ENCODE measurements around the gene TUBB8.
A peak's percentile ranks its signal among the peaks of the same experiment; 100 is the strongest.
"Not testable (repeated sequence)": the region's sequence is repeated elsewhere in the genome, so short reads cannot be mapped to it uniquely, and the experiment has no call there.

TUBB8 gene

GRCh38 chr10:48996-49395, at the start of gene TUBB8:
Gene TUBB8 (minus strand): TSS chr10:49296. CDS start chr10:49238, 58 bp downstream.
- no peak for DNase-seq (ENCODE audit: low read depth in 3 of 3, low spot score in 1 of 3)

DNA sequence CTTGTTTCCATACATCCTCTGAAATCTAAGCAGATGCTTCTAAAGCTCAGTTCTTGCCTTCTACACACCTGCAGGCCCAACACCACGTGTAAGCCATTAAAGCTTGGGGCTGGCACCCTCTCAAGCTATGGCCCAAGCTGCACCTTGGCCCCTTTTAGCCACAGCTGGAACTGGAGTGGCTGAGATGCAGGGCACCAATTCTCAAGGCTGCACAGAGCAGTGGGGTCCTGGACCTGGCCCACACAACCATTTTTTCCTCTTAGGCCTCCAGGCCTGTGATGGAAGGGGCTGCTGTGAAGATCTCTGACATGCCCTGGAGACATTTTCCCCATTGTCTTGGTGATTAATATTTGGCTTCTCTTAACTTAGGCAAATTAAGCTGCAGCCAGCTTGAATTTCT, 47.4 kb upstream of the TUBB8 start:
- no peak for DNase-seq (ENCODE audit: low read depth in 3 of 3, low spot score in 1 of 3)

DNA sequence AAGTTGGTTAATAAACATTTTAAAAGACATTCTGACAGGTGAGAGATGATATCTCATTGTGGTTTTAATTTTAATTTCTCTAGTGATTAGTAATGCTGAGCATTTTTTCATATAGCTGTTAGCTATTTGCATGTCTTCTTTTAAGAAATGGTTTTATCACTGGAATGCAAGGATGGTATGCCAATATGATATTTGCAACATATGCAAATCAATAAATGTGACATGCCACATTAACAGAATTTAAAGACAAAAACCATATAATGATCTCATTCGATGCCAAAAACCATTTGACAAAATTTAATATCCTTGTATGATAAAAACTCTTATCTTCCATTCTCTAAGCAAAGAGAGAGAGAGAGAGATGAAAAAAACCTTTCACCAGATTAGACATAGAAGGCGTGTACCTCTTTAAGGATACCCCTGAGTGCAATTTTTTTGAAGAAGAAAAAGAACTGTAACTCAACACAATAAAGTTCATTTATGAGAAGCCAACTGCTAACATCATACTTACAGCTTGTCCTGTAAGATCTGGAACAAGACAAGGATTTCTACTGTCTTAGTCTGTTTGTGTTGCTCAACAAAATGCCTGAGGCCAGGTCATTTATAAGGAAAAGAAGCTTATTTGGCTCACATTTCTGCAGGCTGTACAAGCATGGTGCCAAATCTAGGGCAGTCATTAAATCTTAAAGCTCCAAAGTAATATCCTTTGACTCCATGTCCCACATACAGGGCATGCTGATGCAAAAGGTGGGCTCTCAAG, 46.4 kb upstream of the TUBB8 start:
- no peak for DNase-seq (ENCODE audit: low read depth in 3 of 3, low spot score in 1 of 3)

- DNase-seq (ENCODE audit: low read depth in 3 of 3, low spot score in 1 of 3), result no peak
Measured at GRCh38 chr10:94613-95012, 45.5 kb upstream of the TUBB8 start.

DNA sequence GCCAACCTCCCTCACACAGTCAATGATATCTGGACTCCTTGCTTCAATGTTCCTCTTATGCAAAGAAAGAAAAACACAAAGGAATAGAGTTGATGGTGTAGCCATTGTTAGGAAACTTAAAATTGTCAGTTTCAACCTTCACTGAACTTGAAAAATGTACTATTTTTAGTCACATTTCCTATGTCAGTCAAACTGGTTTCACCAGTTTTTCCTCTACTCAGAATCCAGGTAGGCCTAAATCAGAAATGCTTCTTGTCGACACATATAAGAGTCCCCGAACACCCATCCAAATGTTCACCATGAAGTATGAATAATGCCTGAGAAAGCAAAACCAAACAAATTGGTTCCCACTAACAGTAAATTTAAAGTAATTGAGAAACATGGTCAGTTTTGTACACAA, 43.8 kb upstream of the TUBB8 start:
- DNase-seq (ENCODE audit: low read depth in 3 of 3, low spot score in 1 of 3), result no peak

DNA sequence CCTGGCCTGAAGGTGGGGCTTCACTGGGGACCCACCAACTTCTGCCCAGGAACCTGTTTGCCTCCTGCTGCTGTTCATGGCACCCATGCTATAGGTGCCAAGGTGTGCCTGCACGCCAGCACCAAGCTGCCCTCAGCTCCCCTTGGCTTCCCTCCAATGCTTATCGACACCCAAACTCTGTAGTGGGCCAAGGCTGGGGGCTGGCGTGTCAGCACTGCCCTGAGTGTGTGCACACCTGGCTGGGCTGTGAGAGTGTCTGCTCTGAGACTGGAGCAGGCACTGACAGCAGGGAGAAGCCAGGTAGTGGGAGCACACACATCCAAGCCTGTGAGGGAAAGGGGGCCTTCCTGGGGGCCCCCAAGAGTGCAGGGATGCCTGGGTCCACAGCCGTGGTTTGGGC, 43.1 kb upstream of the TUBB8 start:
- DNase-seq (ENCODE audit: low read depth in 3 of 3, low spot score in 1 of 3), result no peak

GRCh38 chr10:91313-91712, 42.2 kb upstream of the TUBB8 start:
- DNase-seq (ENCODE audit: low read depth in 3 of 3, low spot score in 1 of 3), result no peak

- no peak for DNase-seq (ENCODE audit: low read depth in 3 of 3, low spot score in 1 of 3)
Measured at GRCh38 chr10:90161-90560, 41.1 kb upstream of the TUBB8 start.

DNA sequence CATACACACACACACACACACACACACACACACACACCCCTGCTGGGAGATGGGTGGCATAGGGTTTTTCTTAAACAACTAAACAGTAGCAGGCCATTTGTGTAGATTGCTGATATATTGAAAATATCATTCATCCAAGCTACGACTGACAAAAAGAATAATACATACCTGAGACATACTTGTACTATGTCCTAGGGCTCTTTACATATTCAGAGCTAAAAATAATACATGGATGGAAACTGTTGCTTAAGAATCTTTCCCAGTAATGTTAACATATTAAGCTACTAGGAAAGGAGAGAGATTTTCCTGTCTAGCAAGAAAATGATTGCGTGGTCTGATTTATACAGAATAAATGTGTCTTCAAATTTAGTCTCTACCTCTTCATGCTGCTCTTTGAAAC, 40.2 kb upstream of the TUBB8 start:
- DNase-seq (ENCODE audit: low read depth in 3 of 3, low spot score in 1 of 3), result no peak

GRCh38 chr10:88253-88652, 39.2 kb upstream of the TUBB8 start:
- DNase-seq (ENCODE audit: low read depth in 3 of 3, low spot score in 1 of 3), result no peak

DNA sequence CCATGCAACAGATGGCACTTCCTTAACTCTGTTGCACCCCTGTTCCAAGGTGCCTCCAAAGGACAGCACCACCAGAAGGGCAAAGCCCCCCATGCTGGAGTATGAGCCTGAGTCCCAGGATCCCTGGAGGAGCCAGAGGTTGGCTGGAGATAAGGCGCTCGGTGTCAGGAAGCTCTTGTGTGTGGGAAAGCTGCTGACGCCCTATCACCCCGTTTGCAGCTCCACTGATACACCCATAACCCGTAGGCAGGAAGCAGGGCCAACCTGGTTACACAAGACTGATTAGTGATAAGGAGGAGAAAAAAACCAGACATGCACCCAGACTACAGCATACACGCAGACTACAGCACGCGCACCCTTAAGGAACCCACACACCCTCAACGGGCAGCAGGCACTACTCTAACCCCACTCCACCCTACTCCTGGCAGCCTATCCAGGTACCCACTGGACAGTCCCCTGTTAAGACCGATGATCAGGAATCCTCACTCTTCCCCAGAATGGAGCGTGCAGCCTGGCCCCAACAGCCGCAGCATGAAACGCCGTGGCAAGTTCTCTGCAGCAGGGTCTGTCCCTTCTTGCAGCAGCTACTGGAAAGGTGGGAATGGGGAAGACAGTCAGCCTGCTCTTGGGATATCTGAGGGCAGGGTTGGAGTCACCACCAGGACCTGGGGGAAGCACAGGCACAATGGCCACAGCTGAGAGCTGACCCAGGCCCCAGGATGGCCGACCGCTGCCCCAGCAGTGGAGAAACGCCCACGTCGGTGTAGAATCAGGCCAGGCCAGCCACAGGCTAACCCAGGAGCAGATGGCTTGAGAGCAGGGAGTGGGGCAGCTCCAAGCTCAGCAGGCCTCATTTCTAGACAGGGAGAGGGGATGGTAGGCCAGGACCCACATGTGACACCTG, 38.3 kb upstream of the TUBB8 start:
- no peak for DNase-seq (ENCODE audit: low read depth in 3 of 3, low spot score in 1 of 3)

GRCh38 chr10:86031-86430, 36.9 kb upstream of the TUBB8 start:
- no peak for DNase-seq (ENCODE audit: low read depth in 3 of 3, low spot score in 1 of 3)

DNA sequence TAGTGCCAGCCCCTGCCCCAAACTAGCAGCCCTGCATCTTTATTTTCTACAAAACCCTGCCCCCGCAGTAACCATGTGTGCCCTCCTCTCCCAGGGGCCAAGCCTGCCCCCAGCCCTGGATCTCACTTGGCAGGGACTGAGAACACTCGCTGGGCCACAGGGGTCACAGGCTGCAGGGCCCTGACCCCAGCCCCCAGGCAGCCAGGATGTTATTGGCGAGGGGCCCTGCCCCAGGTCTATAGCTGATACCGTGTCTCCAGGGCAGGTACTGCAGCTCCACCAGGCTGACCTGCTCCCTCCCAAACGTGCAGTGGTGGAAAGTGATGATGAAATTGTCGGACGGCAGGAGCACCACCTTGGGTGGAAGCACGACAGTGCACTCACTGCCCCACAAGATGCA, 35.9 kb upstream of the TUBB8 start:
- no peak for DNase-seq (ENCODE audit: low read depth in 3 of 3, low spot score in 1 of 3)

DNA sequence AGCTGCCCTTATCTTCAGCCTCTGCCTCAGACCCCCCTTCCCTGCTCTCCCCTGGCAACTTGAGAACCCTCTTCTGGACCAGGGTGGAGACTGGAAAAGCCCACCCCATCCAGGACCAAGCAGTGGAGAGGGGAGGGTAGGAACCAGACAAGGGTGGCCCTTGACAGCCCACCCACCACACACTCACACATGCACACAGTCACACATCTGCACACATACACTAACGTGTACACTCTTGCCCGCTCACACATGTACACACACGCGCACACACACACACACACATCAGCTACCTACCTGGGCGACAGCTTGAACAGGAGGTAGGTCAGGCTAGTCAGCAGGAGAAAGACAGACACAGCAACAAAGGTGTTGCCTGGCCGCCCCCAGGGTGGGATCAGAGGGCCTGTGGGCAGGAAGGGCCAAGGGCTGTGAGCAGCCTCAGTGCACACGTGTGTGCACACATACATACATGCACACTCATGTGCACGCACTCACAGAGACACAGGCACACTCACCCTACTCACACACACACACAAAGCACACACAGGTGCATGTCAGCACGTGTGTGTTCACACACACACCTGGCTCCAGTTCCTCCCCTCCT, 34.9 kb upstream of the TUBB8 start:
- no peak for DNase-seq (ENCODE audit: low read depth in 3 of 3, low spot score in 1 of 3)

- no peak for DNase-seq (ENCODE audit: low read depth in 3 of 3, low spot score in 1 of 3)
Measured at GRCh38 chr10:80477-81105, 31.5 kb upstream of the TUBB8 start.

GRCh38 chr10:79532-80215, 30.6 kb upstream of the TUBB8 start:
- no peak for DNase-seq (ENCODE audit: low read depth in 3 of 3, low spot score in 1 of 3)

DNA sequence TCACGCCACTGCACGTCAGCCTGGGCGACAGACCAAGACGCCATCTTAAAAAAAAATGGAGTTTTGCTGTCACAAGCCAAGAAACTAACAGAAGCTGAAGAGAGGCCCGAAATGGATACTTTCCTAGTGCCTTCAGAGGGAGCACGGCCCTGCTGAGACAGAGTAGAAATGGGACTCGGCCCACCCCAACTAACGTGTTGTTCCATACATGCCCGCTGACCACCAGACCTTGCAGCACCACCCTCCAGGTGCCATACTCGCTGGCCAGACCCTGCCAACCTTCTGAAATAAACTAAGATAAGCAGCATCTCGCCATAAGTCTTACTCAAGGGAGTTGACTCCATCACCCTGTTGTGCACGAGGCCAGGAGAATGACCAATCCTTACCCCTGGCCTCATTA, 29.5 kb upstream of the TUBB8 start:
- DNase-seq (ENCODE audit: low read depth in 3 of 3, low spot score in 1 of 3), result no peak

GRCh38 chr10:74266-74621, 25.1 kb upstream of the TUBB8 start:
- not testable (repeated sequence) for DNase-seq (ENCODE audit: low read depth in 3 of 3, low spot score in 1 of 3)

DNA sequence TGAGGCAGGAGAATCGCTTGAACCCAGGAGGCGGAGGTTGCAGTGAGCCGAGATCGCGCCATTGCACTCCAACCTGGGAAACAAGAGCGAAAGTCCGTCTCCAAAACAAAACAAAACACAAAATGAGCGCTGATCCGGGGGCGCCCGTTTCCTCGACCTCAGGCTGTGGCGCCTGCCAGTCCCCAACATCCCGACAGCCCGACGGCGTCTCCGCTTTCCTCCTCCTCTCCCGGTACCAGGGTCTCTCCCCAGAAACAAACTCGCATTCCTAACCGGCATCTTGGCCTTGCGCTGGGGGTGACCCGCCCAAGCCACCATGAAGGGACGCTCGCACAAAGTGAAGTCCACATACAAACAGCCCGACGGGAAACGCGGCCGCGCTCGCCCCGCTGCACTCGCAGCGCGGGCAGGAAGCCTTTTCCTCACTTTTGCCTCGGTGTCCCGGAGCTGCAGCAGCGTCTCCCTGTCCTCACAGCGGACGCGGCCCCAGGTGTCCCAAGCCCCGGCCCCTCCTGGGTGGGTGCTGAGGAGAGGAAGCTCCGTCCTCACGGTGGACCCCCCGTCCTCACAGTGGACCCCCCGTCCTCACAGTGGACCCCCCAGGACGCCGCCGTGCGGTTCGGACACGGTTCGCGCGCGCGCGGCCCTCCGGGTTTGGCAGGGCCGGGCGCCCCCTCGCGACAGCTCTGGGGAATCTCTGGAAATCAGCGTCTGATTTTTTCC, 24.6 kb upstream of the TUBB8 start:
- DNase-seq (ENCODE audit: low read depth in 3 of 3, low spot score in 1 of 3), result peak in 1 of 3 donors; percentile 35

DNA sequence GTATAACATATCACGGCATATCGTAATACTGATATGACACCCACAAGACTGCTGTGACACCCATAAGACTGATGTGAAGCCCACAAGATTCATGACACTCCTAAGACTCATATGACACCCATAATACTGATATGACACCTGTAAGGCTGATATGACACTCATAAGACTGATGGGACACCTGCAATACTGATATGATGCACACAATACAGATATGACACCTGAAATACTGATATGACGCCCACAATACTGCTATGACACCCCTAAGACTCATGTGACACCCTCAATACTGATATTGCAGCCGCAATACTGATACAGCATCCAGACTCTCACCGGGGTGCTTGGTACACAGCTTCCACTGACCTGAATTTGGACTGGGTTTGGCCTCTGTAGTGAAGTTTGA, 19.1 kb upstream of the TUBB8 start:
- not testable (repeated sequence) for DNase-seq (ENCODE audit: low read depth in 3 of 3, low spot score in 1 of 3)
